HuH-7 (cell line): ENCODE results near the gene COBL.

Source experiments
- DNase-seq: peaks from one replicate; pipeline ENCODE4 v3.0.0; 2011; ENCODE audit warnings: low spot score

The COBL gene

GRCh38 chr7:51327287-51327717 lies 10.7 kb upstream of the COBL start:
- no peak for DNase-seq

DNA sequence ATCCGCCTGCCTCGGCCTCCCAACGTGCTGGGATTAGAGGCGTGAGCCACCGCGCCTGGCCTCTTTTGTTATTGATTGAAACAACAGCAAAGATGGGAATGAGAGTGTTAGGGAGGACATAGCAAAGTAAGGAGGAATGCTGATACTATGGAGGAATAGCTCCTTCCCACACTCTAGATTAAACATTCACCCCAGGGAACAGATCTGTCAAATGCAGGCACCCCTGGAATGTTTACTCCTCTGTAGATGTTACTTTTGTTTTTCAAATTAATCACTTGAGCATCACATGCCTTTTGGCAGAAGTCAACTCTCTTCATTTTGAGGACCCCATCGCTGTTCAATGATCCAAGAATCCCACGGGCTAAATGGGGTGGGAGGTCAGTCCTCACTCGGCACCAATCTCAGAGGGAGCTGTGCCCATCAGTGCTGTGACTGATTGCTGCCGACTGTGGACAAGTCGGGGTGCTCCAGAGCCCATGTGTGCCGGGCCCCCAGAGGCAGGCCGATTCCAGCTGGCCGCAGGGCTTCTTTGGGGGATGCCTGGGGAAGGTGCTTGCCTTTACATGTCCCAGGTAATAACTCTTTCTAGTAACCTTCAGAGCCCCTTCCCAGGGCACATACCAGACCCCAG lies 10.2 kb upstream of the COBL start:
- DNase-seq: no peak

DNA sequence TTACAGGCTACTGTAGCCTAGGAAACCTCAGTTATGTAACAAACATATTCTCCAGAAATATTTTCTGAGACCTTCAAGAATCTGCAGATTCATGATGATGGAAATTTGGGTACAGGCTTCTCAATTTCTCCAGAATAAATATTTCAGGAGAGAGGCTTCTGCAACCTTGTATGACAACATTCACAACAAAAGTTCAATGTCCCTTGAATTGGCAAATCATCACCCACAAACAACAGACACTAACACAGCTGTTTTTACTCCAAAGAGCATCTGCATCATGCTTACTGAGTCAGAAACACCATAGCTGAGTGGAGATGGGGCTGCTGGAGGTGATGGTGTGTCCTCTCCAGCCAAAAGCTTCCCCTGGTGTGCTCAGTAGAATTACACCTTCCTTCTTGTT lies 9.3 kb upstream of the COBL start:
- no peak for DNase-seq

DNA sequence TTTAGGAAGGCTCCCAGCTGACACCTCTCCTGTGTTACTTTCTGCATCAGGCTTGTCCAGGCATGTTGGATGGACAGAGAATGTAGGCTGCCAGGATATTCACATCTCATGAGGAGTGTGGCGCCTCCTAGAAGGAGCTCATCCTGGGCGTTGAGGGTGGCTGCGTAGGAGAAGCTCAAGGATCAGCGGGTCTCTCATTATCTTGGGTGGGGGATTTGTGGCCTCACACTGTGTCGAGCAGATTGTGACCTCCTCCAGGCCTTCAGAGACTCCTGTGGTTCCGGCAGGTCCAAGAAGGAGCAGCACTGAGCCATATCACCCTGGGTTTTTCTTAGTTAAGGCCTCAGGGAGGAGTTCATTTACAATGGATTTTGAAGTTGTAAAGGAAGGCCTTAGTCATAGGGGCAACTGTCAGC lies 8.7 kb upstream of the COBL start:
- no peak for DNase-seq

- DNase-seq: no peak
Measured at GRCh38 chr7:51324206-51324898, 7.7 kb upstream of the COBL start.

- no peak for DNase-seq
Measured at GRCh38 chr7:51321961-51322515, 5.4 kb upstream of the COBL start.

GRCh38 chr7:51318886-51319579 lies 2.4 kb upstream of the COBL start:
- DNase-seq: no peak

GRCh38 chr7:51318001-51318400 lies 1.4 kb upstream of the COBL start:
- no peak for DNase-seq

DNA sequence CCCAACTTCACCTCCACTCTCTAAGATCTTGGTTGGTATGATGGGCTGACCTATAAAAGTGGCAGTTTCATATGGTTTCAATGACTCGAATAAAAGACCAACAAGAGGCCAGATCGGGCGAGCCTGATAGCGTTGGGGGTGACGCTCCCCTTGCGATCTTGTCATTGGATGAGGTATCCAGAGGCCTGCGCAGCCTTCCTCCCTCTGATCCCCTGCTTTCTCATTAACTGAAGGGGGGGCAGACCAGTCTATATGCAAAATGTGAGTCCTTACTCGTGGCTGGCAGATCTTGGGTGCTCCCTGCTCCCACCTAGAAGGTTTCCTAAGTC lies 937 bp upstream of the COBL start:
- no peak for DNase-seq

- DNase-seq: peak; percentile 66
Measured at GRCh38 chr7:51316262-51316665, 345 bp downstream of the COBL start.

- DNase-seq: peak; percentile 36
Measured at GRCh38 chr7:51315393-51316261, 982 bp downstream of the COBL start.

- DNase-seq: no peak
Measured at GRCh38 chr7:51314726-51315125, 1.9 kb downstream of the COBL start.

DNA sequence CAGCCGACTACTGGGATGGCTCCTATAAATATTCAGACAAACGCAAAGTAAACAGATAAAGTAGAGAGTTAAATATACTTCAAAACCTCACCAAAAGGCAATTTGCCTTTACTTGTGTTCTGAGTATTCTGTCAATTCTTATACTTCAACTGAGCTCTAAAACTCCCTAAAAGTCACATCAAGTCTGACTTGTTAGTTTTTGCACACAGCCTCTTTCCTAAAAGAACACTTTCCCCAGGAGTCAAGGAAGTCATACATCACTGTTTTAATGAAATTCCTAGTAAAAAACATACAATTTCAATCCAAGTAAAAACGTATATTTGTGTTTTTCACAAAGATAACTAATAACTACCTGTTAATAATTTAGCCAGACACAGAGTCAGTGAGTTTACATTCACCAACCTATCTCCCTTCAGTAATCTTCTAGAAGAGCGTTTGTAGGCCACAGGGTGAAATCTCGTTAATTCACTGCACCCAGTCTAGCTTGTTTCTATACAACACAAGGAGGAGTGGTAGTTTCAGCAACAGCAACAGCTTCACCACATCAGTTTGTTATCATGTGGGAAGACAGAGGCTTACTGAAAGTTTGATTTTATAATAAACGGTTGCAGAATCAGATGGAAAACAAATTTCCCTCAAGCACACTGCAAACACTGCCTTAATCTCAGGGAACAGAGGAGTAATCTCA lies 2.7 kb downstream of the COBL start:
- no peak for DNase-seq

DNA sequence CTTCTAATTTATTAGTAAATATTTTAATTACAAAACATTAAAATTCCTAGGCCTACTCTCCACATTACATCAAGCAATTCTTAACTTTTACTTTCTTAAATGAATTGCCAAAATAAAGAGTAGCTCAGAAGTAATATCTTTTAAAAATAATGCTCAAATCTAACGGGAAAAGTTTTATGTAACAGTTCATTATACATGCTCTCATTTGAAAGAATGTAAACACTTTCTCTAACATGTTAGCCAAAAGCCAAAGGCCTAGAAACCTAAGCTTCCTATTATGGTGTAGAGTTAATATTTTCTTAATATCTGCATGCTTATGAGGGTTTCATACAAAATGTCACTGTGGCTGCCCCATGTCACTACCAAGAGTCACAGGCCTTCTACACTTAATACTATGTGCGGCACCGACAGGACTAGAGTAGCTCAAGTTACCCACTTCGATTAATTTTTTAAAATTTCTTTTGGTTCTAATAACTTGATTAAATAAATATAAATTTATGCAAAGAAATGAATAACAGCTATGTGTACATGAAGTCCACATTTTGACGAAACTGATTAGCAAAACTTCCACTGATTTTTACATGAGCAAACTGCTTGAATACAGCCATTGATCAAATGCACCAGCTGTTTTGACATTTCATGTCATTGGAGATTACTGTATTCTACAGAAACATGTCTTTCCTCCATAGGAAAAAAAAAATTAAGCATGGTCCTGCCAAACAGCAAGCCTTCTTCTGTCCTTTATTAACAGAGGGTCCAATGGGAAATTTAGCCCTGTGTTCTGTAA lies 3.5 kb downstream of the COBL start:
- DNase-seq: no peak

DNA sequence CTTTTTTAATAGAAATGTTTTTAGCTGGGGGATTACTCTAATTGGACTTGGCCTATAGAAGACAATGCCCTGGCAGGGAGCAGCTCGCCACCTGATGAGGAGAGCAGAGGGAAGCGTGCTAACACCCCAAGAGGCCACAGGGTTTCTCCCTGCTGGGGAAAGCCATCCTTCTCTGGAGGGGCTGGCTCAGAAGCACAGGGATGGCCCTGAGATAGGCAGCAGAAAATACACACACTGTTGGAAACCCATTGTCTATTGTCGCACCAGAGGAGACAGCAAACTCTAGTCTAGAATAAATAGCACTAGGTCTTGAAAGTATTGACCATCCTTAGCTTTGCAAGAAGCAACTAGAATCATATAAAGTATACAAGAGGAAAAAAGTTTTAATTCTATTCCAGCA lies 5.4 kb downstream of the COBL start:
- no peak for DNase-seq

GRCh38 chr7:51310131-51310583 lies 6.5 kb downstream of the COBL start:
- DNase-seq: no peak

DNA sequence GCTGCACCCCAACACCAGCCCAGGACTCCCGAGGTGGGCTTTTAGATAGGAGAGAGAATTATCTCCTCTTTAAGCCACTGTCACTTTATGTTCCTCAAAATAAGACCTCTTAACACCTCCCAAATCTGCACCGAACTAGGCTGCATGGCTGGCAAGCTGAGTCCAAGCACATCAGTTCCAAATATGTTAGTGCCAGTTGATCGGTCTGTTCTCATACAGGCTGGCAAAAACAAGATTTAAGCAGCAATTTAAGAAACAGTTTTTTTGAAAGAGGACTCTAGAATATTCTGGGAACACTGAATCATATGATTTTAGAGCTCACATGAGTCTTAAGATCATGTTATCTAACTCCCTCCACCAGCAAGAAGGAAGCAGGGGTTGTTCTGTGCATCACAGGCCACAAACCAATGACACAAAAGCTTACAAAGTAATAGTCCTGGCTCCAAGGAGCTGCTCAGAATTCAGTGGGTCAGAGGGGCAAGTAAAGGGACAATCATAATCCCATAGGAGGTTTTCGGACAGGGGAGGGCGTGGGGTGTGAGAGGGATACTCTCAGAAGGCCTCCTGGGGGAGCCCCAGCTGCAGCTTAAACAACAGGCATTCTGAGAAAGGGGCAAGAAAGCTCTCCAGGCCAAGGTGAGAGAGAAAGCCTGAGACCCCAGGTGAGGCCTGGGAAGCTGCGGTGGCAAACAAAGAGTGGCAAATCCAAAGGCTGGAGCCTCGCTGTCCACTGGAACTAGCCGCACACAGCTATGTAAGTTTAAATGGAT lies 7.1 kb downstream of the COBL start:
- no peak for DNase-seq

GRCh38 chr7:51308696-51309095 lies 7.9 kb downstream of the COBL start:
- no peak for DNase-seq

GRCh38 chr7:51308265-51308664 lies 8.3 kb downstream of the COBL start:
- no peak for DNase-seq

DNA sequence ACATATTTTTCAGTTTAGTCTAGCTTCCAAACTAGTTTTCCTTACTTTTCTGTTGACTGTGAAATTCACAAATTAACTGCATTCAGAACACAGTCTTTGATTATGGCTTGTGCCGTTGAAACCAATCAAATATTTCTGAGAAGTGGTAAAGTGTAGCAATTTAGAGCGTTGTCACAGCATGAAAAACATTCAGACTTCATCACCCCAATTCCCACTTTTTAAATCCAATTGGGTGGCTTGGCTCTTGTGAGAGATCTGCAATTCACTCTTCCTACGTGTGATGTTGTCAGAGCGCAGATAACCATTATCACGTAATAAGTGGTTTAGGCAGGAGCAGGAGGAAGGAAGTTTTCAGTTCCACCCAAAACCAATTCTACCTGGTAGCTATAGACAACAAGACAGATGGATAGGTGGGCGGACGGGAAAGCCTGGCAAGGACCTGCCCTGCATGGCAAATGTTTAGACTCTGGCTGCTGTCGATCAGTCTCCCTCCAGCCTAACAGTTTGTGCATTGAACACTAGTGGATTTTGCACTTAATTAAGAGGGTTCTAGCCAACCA lies 8.9 kb downstream of the COBL start:
- no peak for DNase-seq
